MCF 10A (cell line): ENCODE results near the gene TMC8. TPM values are rescaled to one million over a fixed set of nuclear protein-coding genes. Genes with fewer than 3 reads are reported as not detected.

Source experiments
- BruUV-seq: library from RNA; stranded (reverse); fragments of 400-500 nt; replicated peaks from 2 replicates; lab custom pipeline; 2021; lab: Mats Ljungman, UMichigan
- CTCF ChIA-PET: fragments of 300-600 bp; sonication (Branson Sonifier 250); formaldehyde crosslinking; extraction: SDS; loops from one replicate; lab custom pipeline; 2021; ENCODE audit warnings: antibody characterized with exemption, inconsistent platforms; lab: Yijun Ruan, JAX
- POLR2A ChIA-PET: fragments of 300-600, 350-650 bp; sonication (Branson Sonifier 250); formaldehyde crosslinking; extraction: SDS; loops from one replicate; lab custom pipeline; 2020; ENCODE audit warnings: antibody characterized with exemption, inconsistent platforms; lab: Yijun Ruan, JAX
- DNase-seq: peaks from one replicate; pipeline ENCODE4 v3.0.0-alpha.2; 2018; ENCODE audit not compliant: unreplicated experiment
- H3K27ac Mint-ChIP-seq: one replicate; pipeline ENCODE4 v1.8.0; 2022; ENCODE audit warnings: mild to moderate bottlenecking, low read depth, mixed read lengths; ENCODE audit not compliant: unreplicated experiment
- H3K27me3 Mint-ChIP-seq: one replicate; pipeline ENCODE4 v1.8.0; 2022; ENCODE audit warnings: mixed read lengths; ENCODE audit not compliant: insufficient read depth, unreplicated experiment
- H3K36me3 Mint-ChIP-seq: one replicate; pipeline ENCODE4 v1.8.0; 2022; ENCODE audit warnings: mild to moderate bottlenecking, moderate library complexity, mixed read lengths; ENCODE audit not compliant: insufficient read depth, unreplicated experiment
- H3K4me1 Mint-ChIP-seq: one replicate; pipeline ENCODE4 v1.8.0; 2022; ENCODE audit warnings: mixed read lengths; ENCODE audit not compliant: insufficient read depth, unreplicated experiment
- H3K4me3 Mint-ChIP-seq: one replicate; pipeline ENCODE4 v1.8.0; 2022; ENCODE audit warnings: mild to moderate bottlenecking, moderate library complexity, mixed read lengths; ENCODE audit not compliant: unreplicated experiment
- H3K9me3 Mint-ChIP-seq: one replicate; pipeline ENCODE4 v1.8.0; 2022; ENCODE audit warnings: mixed read lengths; ENCODE audit not compliant: unreplicated experiment
- intact Hi-C: fragments of 100-400 bp; cut with micrococcal nuclease; formaldehyde crosslinking; loops from 2 replicates; pipeline ENCODE4 v1.14.1; 2022
- total RNA-seq: library from RNA; stranded (reverse); gene quantifications from 2 replicates; pipeline ENCODE4 v1.2.3, GENCODE V29; 2022
- TF ChIP-seq, protein P1 (sequence below): fragments of 200-600 bp; IDR thresholded peaks from one replicate; pipeline ENCODE4 v1.8.0; 2022; ENCODE audit warnings: antibody characterized with exemption, mild to moderate bottlenecking; ENCODE audit not compliant: unreplicated experiment

TMC8 gene
- total RNA-seq, 1 experiment from 2014 or later: not detected

DNA sequence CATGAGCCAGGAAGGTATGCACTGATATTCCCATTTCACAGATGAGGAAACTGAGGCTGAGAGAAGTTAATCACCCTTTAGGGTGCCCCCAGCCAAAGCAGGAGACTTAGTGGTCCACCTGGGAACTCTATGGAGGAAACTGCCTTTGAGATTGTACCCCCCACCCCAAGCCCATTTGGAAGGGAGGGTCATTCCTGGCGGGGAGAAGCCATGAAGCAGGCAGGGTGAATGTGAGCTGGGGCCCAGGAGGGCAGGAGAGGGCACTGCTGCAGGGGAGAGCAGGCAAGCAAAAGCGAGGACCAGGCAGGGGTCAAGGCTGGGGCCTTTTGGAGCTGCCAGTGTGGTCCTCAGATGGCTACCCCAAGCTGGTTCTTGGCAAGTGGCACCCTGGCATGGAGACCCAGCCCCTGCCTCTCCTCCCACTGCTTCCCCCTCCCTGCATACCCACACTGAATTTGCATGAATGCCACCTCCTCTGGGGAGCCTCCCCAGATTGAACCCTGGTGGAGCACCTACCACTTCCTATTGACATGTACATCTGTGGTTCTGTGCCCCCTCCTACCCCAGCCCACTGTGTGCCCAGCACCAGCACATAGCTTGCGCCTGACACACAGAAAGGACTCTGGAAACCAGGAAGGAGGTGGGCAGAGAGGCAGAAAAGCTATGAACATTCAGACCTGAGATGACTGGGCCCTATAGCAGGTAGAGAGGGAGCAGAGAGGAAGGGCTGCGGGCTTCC lies 1.1 kb upstream of the TMC8 start:
- peaks cover 4% of the 10 kb centered on the region for H3K36me3 Mint-ChIP-seq
- no peak overlapping the region for H3K27ac Mint-ChIP-seq
- no peaks in the 10 kb centered on the region for H3K4me1 Mint-ChIP-seq
- intact Hi-C loops: no loop called here
- H3K4me3 Mint-ChIP-seq: peak overlapping the region; percentile 77
- H3K27me3 Mint-ChIP-seq: peaks cover 13% of the 10 kb centered on the region
- ChIA-PET CTCF (interaction anchor here (1.0 kb wide), 1 partner anchor 122 kb away, joined by 4 read pairs; no protein-coding TSS in a partner anchor), POLR2A (interaction anchor here (3.0 kb wide), 1 partner anchor 13 kb away, joined by 14 read pairs; no protein-coding TSS in a partner anchor)
- no peaks in the 10 kb centered on the region for H3K9me3 Mint-ChIP-seq
- TF ChIP-seq, protein P1, sequence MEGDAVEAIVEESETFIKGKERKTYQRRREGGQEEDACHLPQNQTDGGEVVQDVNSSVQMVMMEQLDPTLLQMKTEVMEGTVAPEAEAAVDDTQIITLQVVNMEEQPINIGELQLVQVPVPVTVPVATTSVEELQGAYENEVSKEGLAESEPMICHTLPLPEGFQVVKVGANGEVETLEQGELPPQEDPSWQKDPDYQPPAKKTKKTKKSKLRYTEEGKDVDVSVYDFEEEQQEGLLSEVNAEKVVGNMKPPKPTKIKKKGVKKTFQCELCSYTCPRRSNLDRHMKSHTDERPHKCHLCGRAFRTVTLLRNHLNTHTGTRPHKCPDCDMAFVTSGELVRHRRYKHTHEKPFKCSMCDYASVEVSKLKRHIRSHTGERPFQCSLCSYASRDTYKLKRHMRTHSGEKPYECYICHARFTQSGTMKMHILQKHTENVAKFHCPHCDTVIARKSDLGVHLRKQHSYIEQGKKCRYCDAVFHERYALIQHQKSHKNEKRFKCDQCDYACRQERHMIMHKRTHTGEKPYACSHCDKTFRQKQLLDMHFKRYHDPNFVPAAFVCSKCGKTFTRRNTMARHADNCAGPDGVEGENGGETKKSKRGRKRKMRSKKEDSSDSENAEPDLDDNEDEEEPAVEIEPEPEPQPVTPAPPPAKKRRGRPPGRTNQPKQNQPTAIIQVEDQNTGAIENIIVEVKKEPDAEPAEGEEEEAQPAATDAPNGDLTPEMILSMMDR: no peak
- no peak for DNase-seq
- no TSS peak for BruUV-seq

- peaks cover 4% of the 10 kb centered on the region for H3K36me3 Mint-ChIP-seq
- no peak overlapping the region for H3K27ac Mint-ChIP-seq
- TF ChIP-seq, protein P1: no peak
- H3K27me3 Mint-ChIP-seq: peaks cover 13% of the 10 kb centered on the region
- H3K4me1 Mint-ChIP-seq: no peaks in the 10 kb centered on the region
- no TSS peak for BruUV-seq
- ChIA-PET CTCF (interaction anchor here (1.0 kb wide), 1 partner anchor 121 kb away, joined by 4 read pairs; no protein-coding TSS in a partner anchor), POLR2A (no interaction called here)
- no peaks in the 10 kb centered on the region for H3K9me3 Mint-ChIP-seq
- DNase-seq: no peak
- intact Hi-C loops: no loop called here
- no peak overlapping the region for H3K4me3 Mint-ChIP-seq
These were observed 508 bp upstream of the TMC8 start for GRCh38 chr17:78130090-78130436.

DNA sequence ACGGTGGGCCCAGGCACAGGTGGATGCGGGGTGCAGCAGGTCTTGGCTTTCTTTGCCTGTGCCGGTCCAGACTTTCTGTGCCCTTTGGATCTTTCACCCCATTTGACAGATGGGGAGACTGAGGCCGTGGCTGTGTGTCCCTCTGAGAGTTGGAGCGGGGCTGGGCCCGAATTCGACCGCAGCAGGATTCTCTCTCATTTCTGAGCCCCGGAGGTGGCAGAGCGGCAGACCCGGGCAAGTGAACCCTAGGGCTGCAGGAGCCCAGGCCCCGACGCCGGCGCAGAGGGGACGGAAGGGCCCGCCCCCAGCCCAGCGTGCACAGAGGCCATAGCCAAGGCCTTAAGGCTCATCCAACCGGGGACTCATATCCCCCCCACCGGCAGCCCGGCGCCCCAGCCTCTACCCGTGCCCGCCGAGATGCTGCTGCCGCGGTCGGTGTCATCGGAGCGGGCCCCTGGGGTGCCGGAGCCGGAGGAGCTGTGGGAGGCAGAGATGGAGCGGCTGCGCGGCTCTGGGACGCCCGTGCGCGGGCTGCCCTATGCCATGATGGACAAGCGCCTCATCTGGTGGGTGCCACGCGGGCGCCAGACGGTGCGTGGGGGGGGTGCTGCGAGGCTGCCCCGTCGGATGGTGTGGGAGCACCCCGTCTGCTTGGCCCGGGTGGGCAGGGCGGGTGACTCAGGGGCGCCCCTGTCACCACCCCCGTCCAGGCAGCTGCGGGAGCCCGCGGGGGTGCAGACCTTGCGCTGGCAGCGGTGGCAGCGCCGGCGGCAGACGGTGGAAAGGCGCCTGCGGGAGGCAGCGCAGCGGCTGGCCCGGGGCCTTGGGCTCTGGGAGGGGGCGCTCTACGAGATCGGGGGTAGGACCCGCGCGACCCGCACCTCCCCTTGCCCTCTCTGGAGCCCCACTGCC lies 857 bp downstream of the TMC8 start:
- intact Hi-C loops: no loop called here
- Mint-ChIP-seq H3K36me3 (peaks cover 4% of the 10 kb centered on the region), H3K4me1 (no peaks in the 10 kb centered on the region), H3K27ac (no peak overlapping the region), H3K9me3 (no peaks in the 10 kb centered on the region), H3K27me3 (peaks cover 13% of the 10 kb centered on the region), H3K4me3 (no peak overlapping the region)
- CTCF ChIA-PET: no interaction called here
- DNase-seq: no peak
- no TSS peak for BruUV-seq
- TF ChIP-seq, protein P1: no peak
- POLR2A ChIA-PET: no interaction called here

- peak overlapping the region; percentile 23 for H3K4me3 Mint-ChIP-seq
- no TSS peak for BruUV-seq
- intact Hi-C loops: no loop called here
- no peak for DNase-seq
- peaks cover 4% of the 10 kb centered on the region for H3K36me3 Mint-ChIP-seq
- peaks cover 13% of the 10 kb centered on the region for H3K27me3 Mint-ChIP-seq
- TF ChIP-seq, protein P1: no peak
- H3K27ac Mint-ChIP-seq: no peak overlapping the region
- ChIA-PET CTCF (no interaction called here), POLR2A (no interaction called here)
- no peaks in the 10 kb centered on the region for H3K4me1 Mint-ChIP-seq
- no peaks in the 10 kb centered on the region for H3K9me3 Mint-ChIP-seq
These were observed 1.6 kb downstream of the TMC8 start for GRCh38 chr17:78132084-78132676.
